T follicular helper cell (primary cell): ENCODE data around the gene CCNI.
"Not testable (repeated sequence)": the region's sequence is repeated elsewhere in the genome, so short reads cannot be mapped to it uniquely, and the experiment has no call there.

Source experiments
- DNase-seq: peaks from one replicate; pipeline ENCODE4 v3.0.0-alpha.2; 2020; ENCODE audit warnings: low read depth
- total RNA-seq, 2 experiments: gene quantifications; one replicate each; lab custom pipeline; 2026; lab: John Stamatoyannopoulos, UW

CCNI gene
- total RNA-seq = 149 to 239 reads per million in 2 experiments

- peak; percentile 86 for DNase-seq
Measured at GRCh38 chr4:77075869-77076799, at the start of gene CCNI. Gene CCNI, minus strand, starts transcription at chr4:77075989. Its CDS starts 9,627 bp downstream, at chr4:77066362.

GRCh38 chr4:77124576-77124975 lies 48.8 kb upstream of the CCNI start:
- DNase-seq = no peak

GRCh38 chr4:77123411-77123810 lies 47.6 kb upstream of the CCNI start:
- DNase-seq = no peak

- DNase-seq = no peak
Measured at GRCh38 chr4:77122656-77123055, 46.9 kb upstream of the CCNI start.

GRCh38 chr4:77121736-77122240 lies 46.0 kb upstream of the CCNI start:
- no peak for DNase-seq

- no peak for DNase-seq
Measured at GRCh38 chr4:77120886-77121508, 45.2 kb upstream of the CCNI start.

- no peak for DNase-seq
Measured at GRCh38 chr4:77117721-77118120, 41.9 kb upstream of the CCNI start.

- no peak for DNase-seq
Measured at GRCh38 chr4:77113069-77113468, 37.3 kb upstream of the CCNI start.

GRCh38 chr4:77110730-77111129 lies 34.9 kb upstream of the CCNI start:
- no peak for DNase-seq

GRCh38 chr4:77104791-77105540 lies 29.2 kb upstream of the CCNI start:
- DNase-seq = no peak

GRCh38 chr4:77104388-77104787 lies 28.6 kb upstream of the CCNI start:
- no peak for DNase-seq

GRCh38 chr4:77100234-77100633 lies 24.4 kb upstream of the CCNI start:
- DNase-seq = no peak

GRCh38 chr4:77097611-77098010 lies 21.8 kb upstream of the CCNI start:
- DNase-seq = no peak

- DNase-seq = peak; percentile 47
Measured at GRCh38 chr4:77095101-77095821, 19.5 kb upstream of the CCNI start.

GRCh38 chr4:77094496-77094895 lies 18.7 kb upstream of the CCNI start:
- DNase-seq = no peak

- no peak for DNase-seq
Measured at GRCh38 chr4:77093401-77093800, 17.6 kb upstream of the CCNI start.

GRCh38 chr4:77092975-77093374 lies 17.2 kb upstream of the CCNI start:
- no peak for DNase-seq

GRCh38 chr4:77089866-77090265 lies 14.1 kb upstream of the CCNI start:
- no peak for DNase-seq

GRCh38 chr4:77087027-77087426 lies 11.2 kb upstream of the CCNI start:
- not testable (repeated sequence) for DNase-seq

GRCh38 chr4:77084019-77084639 lies 8.3 kb upstream of the CCNI start:
- no peak for DNase-seq
